Adrenal gland (tissue), 12 donors: ENCODE results near the gene FBLL1. TPM values are rescaled to one million over a fixed set of nuclear protein-coding genes. Genes with fewer than 3 reads are reported as not detected.
A peak's percentile ranks its signal among the peaks of the same experiment; 100 is the strongest.

Experiments
- DNase-seq, 7 donors: peaks; one replicate each; pipeline ENCODE4 v3.0.0-alpha.2; 2019 to 2020
- H3K27ac ChIP-seq, 5 donors: fragments of 200-600 bp; sonication (generic) in 4 of 5; 1 replicate in 3 of 5; 2 replicates in 2 of 5; pipeline versions ENCODE4 v1.5.1 to v1.8.0; 2016 to 2020; ENCODE audit warnings: mild to moderate bottlenecking in 1 of 5
- H3K27me3 ChIP-seq: fragments of 200-600 bp; 2 replicates; pipeline ENCODE4 v1.8.0; 2021
- H3K36me3 ChIP-seq, 2 donors: fragments of 200-600 bp; replicated peaks in 1 of 2; 1 replicate in 1 of 2; 2 replicates in 1 of 2; pipeline versions ENCODE4 v1.5.1 to v1.8.0; 2018 to 2022
- H3K4me1 ChIP-seq, 2 donors: fragments of 200-600 bp; replicated peaks in 1 of 2; 1 replicate in 1 of 2; 2 replicates in 1 of 2; pipeline versions ENCODE4 v1.5.1 to v1.8.0; 2018 to 2021
- H3K4me3 ChIP-seq, 4 donors: fragments of 200-600 bp; sonication (generic) in 3 of 4; one replicate each; pipeline ENCODE4 v1.5.1; 2016 to 2018
- H3K9me3 ChIP-seq, 3 donors: fragments of 200-600 bp; sonication (generic) in 1 of 3; replicated peaks in 1 of 3; 1 replicate in 2 of 3; 2 replicates in 1 of 3; pipeline versions ENCODE4 v1.5.1 to v1.8.0; 2016 to 2021
- POLR2A ChIP-seq, 2 donors: fragments of 450-650 bp; IDR thresholded peaks; one replicate each; pipeline ENCODE4 v1.6.1; 2017; ENCODE audit warnings: antibody characterized with exemption in 2 of 2, mild to moderate bottlenecking in 2 of 2, moderate library complexity in 1 of 2
- WGBS, 4 donors: extraction: QIAGEN DNeasy Blood & Tissue Kit in 2 of 4; methylation state at CpG; one replicate each; pipeline versions ENCODE4 v1.1.5 to v1.1.7; 2013 to 2017; 5-methylcytosine and 5-hydroxymethylcytosine counted together
- intact Hi-C, 2 donors: fragments of 100-400 bp; cut with DNase I; formaldehyde crosslinking; loops; one replicate each; pipeline versions ENCODE4 v1.14.1 to v1.15.0; 2022 to 2023
- polyA plus RNA-seq, 3 donors: library from polyadenylated mRNA; stranded (reverse); fragments of 200-250 nt in 2 of 3; fragments of 350-450 nt in 1 of 3; fragmentation: Illumina TruSeq in 1 of 3; extraction: RNeasy Lipid Tissue Mini Kit (QIAGEN cat#74804) in 1 of 3; gene quantifications; one replicate each; pipeline ENCODE4 v1.2.3, GENCODE V29; 2013 to 2014
- total RNA-seq, 9 donors: library from RNA; depleted of rRNA in 4 of 9; stranded (reverse); fragments of >200 nt in 4 of 9; fragments of 120-200 nt in 1 of 9; fragmentation: NEBNext Ultra II Directional in 1 of 9; extraction: Animal tissue kit (Norgen Biotek cat#: 25700) in 1 of 9; gene quantifications; one replicate each; pipeline versions ENCODE4 v1.1.0 to v1.2.4, GENCODE V29; 2013 to 2023
- TF ChIP-seq, protein P1 (sequence below), 6 experiments: fragments of 450-650 bp in 4 of 6; fragments of 200-600 bp in 2 of 6; sonication (generic) in 1 of 6; IDR thresholded peaks; 1 replicate in 5 of 6; 2 replicates in 1 of 6; pipeline versions ENCODE4 v1.5.1 to v1.8.0; 2016 to 2021; ENCODE audit warnings: antibody characterized with exemption in 6 of 6, mild to moderate bottlenecking in 2 of 6, moderate library complexity in 1 of 6
- donor health status: healthy with polysubstance abuse.
- donor health status: Bipolar disorder and iron deficiency.
- donor health status: DM: yes; HTN: yes; CAD: no.
- donor health status: DM: no; HTN: no; CAD: no.
- donor health status: DM: no; HTN: no; CAD: no.
- donor health status: DM: yes; HTN: yes; CAD: no.

The FBLL1 gene
- total and polyA plus RNA-seq, 12 donors, result 0.31 to 4.3 (median 1.1) TPM; not detected in 1

DNA sequence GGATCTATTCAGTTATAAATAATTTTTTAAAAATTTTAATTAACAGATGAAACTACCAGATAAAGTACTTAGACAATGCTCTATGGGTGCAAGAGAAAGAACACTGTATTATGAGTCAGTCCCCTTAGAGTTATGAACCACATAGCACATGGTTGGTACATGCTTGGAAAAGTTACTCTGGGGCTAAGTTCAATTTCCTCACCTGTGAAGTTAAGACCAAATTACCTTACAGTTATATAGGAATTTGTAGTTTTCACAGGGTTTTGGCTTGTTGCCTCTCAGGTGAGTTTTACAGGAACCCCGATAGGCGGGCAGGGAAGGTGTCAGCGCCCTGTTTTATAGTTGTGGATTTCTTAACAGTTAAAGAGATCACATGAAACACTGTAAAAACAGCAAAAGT, 48.9 kb downstream of the FBLL1 start:
- no peaks in the 10 kb centered on the region for H3K27me3 ChIP-seq
- DNase-seq, result no peak
- H3K27ac ChIP-seq, result peak overlapping the region; percentile 88 to 97 (median 93)
- peak in 1 of 2 donors; percentile 47 for TF ChIP-seq POLR2A (IDR thresholded peaks at IDR 0.05)
- TF ChIP-seq, protein P1, sequence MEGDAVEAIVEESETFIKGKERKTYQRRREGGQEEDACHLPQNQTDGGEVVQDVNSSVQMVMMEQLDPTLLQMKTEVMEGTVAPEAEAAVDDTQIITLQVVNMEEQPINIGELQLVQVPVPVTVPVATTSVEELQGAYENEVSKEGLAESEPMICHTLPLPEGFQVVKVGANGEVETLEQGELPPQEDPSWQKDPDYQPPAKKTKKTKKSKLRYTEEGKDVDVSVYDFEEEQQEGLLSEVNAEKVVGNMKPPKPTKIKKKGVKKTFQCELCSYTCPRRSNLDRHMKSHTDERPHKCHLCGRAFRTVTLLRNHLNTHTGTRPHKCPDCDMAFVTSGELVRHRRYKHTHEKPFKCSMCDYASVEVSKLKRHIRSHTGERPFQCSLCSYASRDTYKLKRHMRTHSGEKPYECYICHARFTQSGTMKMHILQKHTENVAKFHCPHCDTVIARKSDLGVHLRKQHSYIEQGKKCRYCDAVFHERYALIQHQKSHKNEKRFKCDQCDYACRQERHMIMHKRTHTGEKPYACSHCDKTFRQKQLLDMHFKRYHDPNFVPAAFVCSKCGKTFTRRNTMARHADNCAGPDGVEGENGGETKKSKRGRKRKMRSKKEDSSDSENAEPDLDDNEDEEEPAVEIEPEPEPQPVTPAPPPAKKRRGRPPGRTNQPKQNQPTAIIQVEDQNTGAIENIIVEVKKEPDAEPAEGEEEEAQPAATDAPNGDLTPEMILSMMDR (IDR thresholded peaks at IDR 0.05), result no peak
- WGBS, 4 donors, result 9 to 20% (median 13%) methylated on average over 3 of the region's 3 CpGs
- peaks cover 24 to 52% of the 10 kb centered on the region in 2 donors for H3K4me1 ChIP-seq
- intact Hi-C loops, result no loop called here
- peak overlapping the region in 3 of 4 donors; percentile 88 to 93 (median 89) for H3K4me3 ChIP-seq
- H3K36me3 ChIP-seq, result no peaks in the 10 kb centered on the region
- no peaks in the 10 kb centered on the region for H3K9me3 ChIP-seq

- WGBS, 4 donors, result 0 to 1% (median 0%) methylated on average over 23 to 63 of the region's 63 CpGs
- TF ChIP-seq POLR2A (IDR thresholded peaks at IDR 0.05), result peak in 1 of 2 donors; percentile 39
- TF ChIP-seq, protein P1 (IDR thresholded peaks at IDR 0.05), result no peak
- Histone ChIP-seq H3K4me1 (peaks cover 24 to 52% of the 10 kb centered on the region in 2 donors), H3K36me3 (no peaks in the 10 kb centered on the region), H3K9me3 (no peaks in the 10 kb centered on the region), H3K4me3 (peak within 1 kb of the TSS; percentile 70 to 93 (median 88)), H3K27me3 (no peaks in the 10 kb centered on the region), H3K27ac (peak within 1 kb of the TSS; percentile 88 to 97 (median 93))
- intact Hi-C loops, result no loop called here
- peak in 4 of 7 donors; percentile 47 to 84 (median 82) for DNase-seq
Observed at GRCh38 chr5:168578538-168579487, 49.7 kb downstream of the FBLL1 start, which contains the start of gene PANK3. Gene PANK3, minus strand, starts transcription at chr5:168579368. Its CDS starts 85 bp downstream, at chr5:168579283.

DNA sequence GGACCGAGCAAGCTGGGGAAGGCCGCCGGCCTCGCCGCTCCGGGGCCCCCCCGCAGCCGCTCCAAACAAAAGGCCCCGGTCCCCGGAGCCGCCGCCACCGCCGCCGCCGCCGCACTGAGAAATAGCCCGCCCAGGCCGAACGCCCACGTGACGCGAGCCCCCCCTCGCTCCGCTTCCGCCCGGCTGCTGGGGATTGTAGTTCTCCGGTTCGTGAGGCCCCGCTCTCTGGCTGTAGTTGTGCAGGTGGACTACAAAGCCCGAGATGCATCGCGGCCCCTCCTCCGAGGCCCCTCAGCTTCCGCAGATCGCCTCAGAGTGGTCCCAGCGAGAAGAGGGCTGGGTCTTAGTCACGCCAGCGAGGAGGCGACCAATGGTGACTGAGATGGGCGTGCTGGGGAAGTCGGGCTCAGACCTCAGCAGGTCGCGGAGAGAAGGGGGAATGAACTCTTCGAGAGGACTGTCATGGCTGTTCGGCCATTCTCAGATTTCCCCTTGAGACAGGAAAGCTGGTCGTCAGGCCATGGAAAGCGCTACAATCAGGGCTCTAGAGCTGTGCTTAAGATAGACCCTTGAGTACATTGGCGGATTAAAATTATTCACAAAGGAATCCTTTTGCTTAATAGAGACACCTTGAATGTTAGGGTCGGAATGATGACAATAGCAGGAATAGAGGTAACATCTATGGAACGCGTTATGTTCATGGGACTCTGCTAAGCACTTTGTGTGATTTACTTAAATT, 50.6 kb downstream of the FBLL1 start:
- peak; percentile 98 to 100 (median 99) for DNase-seq
- Histone ChIP-seq H3K9me3 (no peaks in the 10 kb centered on the region), H3K4me1 (peaks cover 21 to 51% of the 10 kb centered on the region in 2 donors), H3K27me3 (no peaks in the 10 kb centered on the region), H3K4me3 (peak overlapping the region in 3 of 4 donors; percentile 70 to 89 (median 88)), H3K36me3 (no peaks in the 10 kb centered on the region), H3K27ac (peak overlapping the region; percentile 88 to 97 (median 93))
- TF ChIP-seq POLR2A (IDR thresholded peaks at IDR 0.05), result peak; percentile 48 to 93
- TF ChIP-seq, protein P1 (IDR thresholded peaks at IDR 0.05), result no peak
- 2 to 7% (median 4%) methylated on average over 5 to 52 of the region's 52 CpGs for WGBS, 4 donors
- intact Hi-C loops, result no loop called here

DNA sequence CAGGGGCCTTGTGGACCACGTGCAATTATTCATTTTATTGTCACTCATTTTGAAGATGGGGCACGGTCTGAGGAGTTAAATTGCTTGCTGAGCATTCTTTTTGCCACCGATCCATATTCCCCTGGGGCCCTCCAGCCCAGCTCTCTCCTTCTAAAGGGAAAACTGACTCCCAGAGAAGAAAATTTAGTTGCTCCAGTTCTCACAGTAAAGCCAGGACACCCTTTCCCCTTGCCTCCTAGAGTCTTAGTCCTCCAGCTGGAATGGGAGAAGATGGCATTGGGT, 51.1 kb downstream of the FBLL1 start:
- no peak for DNase-seq
- Histone ChIP-seq H3K9me3 (no peaks in the 10 kb centered on the region), H3K27me3 (no peaks in the 10 kb centered on the region), H3K4me3 (peak overlapping the region in 1 of 4 donors; percentile 89), H3K27ac (peak overlapping the region; percentile 73 to 97 (median 93)), H3K4me1 (peaks cover 18 to 46% of the 10 kb centered on the region in 2 donors), H3K36me3 (no peaks in the 10 kb centered on the region)
- intact Hi-C loops, result no loop called here
- TF ChIP-seq, protein P1 (IDR thresholded peaks at IDR 0.05), result no peak
- TF ChIP-seq POLR2A (IDR thresholded peaks at IDR 0.05), result no peak
- 30 to 43% (median 39%) methylated on average over 3 of the region's 3 CpGs for WGBS, 4 donors
